G401.6 (cell line): ENCODE data around the gene CPLX3.

Source experiments
- FAIRE-seq: peaks from 2 replicates; lab custom pipeline; 2012; peaks lifted over from hg19 to GRCh38; lab: Jason Lieb, UNC

Gene CPLX3

GRCh38 chr15:74845208-74845568 lies 18.8 kb downstream of the CPLX3 start:
- FAIRE-seq: no peak

GRCh38 chr15:74845581-74845980 lies 19.2 kb downstream of the CPLX3 start:
- FAIRE-seq: no peak

GRCh38 chr15:74847432-74847831 lies 21.0 kb downstream of the CPLX3 start:
- no peak for FAIRE-seq

- no peak for FAIRE-seq
These were observed 24.0 kb downstream of the CPLX3 start for GRCh38 chr15:74850393-74850792.

- FAIRE-seq: no peak
These were observed 25.5 kb downstream of the CPLX3 start for GRCh38 chr15:74851960-74852359.

GRCh38 chr15:74854453-74855022 lies 28.1 kb downstream of the CPLX3 start:
- FAIRE-seq: no peak

GRCh38 chr15:74855857-74856256 lies 29.4 kb downstream of the CPLX3 start:
- FAIRE-seq: no peak

- no peak for FAIRE-seq
These were observed 30.1 kb downstream of the CPLX3 start for GRCh38 chr15:74856537-74856936.

GRCh38 chr15:74857082-74857655 lies 30.7 kb downstream of the CPLX3 start:
- no peak for FAIRE-seq

GRCh38 chr15:74857671-74858368 lies 31.4 kb downstream of the CPLX3 start:
- no peak for FAIRE-seq

GRCh38 chr15:74858369-74858740 lies 31.9 kb downstream of the CPLX3 start:
- FAIRE-seq: no peak

- FAIRE-seq: no peak
These were observed 37.0 kb downstream of the CPLX3 start for GRCh38 chr15:74863239-74864056.

- FAIRE-seq: no peak
These were observed 37.9 kb downstream of the CPLX3 start for GRCh38 chr15:74864296-74864695.

GRCh38 chr15:74865316-74865715 lies 38.9 kb downstream of the CPLX3 start:
- no peak for FAIRE-seq

- no peak for FAIRE-seq
These were observed 39.7 kb downstream of the CPLX3 start for GRCh38 chr15:74866090-74866489.

GRCh38 chr15:74867466-74868038 lies 41.1 kb downstream of the CPLX3 start:
- FAIRE-seq: no peak

GRCh38 chr15:74868059-74868458 lies 41.6 kb downstream of the CPLX3 start:
- no peak for FAIRE-seq

- FAIRE-seq: no peak
These were observed 42.9 kb downstream of the CPLX3 start for GRCh38 chr15:74869372-74869725.

GRCh38 chr15:74869726-74870407 lies 43.4 kb downstream of the CPLX3 start:
- FAIRE-seq: no peak

- no peak for FAIRE-seq
These were observed 44.2 kb downstream of the CPLX3 start for GRCh38 chr15:74870436-74871215.

- FAIRE-seq: no peak
These were observed 46.2 kb downstream of the CPLX3 start for GRCh38 chr15:74872702-74873035.
